Measurements from ENCODE around the gene IGFBP6.

IGFBP6 gene

DNA sequence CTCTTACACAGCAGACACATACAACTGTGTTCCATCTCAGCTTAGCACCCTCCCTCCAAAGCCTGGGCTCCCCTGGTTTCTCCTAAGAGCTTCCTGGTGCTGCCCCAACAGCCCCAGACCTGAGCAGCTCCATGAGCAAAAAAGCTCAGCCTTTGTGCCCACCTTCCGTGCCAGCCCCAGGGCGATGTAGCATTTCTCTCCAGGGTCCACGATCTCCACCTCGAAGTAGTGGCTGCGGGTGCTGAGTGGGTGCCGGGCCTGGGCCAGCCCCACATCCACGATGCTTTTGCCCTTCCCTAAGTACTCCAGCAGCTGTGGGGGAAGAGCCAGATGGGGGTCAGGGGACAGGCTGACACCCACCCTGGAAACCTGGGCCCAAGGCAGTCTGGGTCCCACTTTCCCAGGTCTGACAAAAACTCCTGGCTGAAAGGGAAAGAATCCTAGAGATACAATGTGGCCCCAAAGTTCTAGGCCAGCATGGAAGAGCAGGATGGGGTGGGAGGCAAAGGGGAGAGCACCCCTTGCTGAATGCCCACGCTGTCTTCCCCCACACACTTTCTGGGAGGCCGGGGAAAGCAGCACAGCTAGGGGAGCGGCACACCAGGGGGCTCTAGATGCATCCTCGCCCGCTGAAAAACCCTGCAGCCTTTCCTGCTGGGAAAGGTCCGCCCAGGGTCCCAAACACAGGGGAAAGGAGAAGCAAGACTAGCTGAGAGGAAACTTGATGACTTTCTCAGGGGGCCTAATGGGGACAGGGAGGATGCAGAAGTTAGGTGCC, 29.3 kb upstream of the IGFBP6 start:
- H3K27me3 ChIP-seq (replicated peaks; ENCODE audit: insufficient read depth, low read length) = no peaks in the 10 kb centered on the region
- peaks cover 5% of the 10 kb centered on the region; the same call in 1 of the 2 replicates for H3K79me2 ChIP-seq (ENCODE audit: low read length)
- no peak overlapping the region for H3K4me2 ChIP-seq (ENCODE audit: low read depth, low read length)
- no peaks in the 10 kb centered on the region for H3F3A ChIP-seq (ENCODE audit: insufficient read depth, low read length)
- H2AFZ ChIP-seq (ENCODE audit: low read length) = no peak overlapping the region
- no peaks in the 10 kb centered on the region for H3K9me2 ChIP-seq (replicated peaks; ENCODE audit: insufficient read depth, low read length)
- H3K4me3 ChIP-seq (ENCODE audit: low read length) = no peak overlapping the region
- H3K27ac ChIP-seq (ENCODE audit: low read length) = no peak overlapping the region
- H3K9me3 ChIP-seq (replicated peaks; ENCODE audit: insufficient read depth, low read length) = no peaks in the 10 kb centered on the region
- H3K9ac ChIP-seq (ENCODE audit: low read length) = no peak overlapping the region
- H4K20me1 ChIP-seq (ENCODE audit: insufficient read depth, low read length) = no peaks in the 10 kb centered on the region
- no peaks in the 10 kb centered on the region for H3K4me1 ChIP-seq (ENCODE audit: low read length)
- no peak for TF ChIP-seq EZH2phosphoT487 (IDR thresholded peaks at IDR 0.05; ENCODE audit: low read length)
- no peak for TF ChIP-seq EZH2 (optimal IDR thresholded peaks at IDR 0.05; ENCODE audit: low read depth, low read length)
- TF ChIP-seq, protein P1, sequence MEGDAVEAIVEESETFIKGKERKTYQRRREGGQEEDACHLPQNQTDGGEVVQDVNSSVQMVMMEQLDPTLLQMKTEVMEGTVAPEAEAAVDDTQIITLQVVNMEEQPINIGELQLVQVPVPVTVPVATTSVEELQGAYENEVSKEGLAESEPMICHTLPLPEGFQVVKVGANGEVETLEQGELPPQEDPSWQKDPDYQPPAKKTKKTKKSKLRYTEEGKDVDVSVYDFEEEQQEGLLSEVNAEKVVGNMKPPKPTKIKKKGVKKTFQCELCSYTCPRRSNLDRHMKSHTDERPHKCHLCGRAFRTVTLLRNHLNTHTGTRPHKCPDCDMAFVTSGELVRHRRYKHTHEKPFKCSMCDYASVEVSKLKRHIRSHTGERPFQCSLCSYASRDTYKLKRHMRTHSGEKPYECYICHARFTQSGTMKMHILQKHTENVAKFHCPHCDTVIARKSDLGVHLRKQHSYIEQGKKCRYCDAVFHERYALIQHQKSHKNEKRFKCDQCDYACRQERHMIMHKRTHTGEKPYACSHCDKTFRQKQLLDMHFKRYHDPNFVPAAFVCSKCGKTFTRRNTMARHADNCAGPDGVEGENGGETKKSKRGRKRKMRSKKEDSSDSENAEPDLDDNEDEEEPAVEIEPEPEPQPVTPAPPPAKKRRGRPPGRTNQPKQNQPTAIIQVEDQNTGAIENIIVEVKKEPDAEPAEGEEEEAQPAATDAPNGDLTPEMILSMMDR (IDR thresholded peaks at IDR 0.05; ENCODE audit: low read length) = no peak
- no peaks in the 10 kb centered on the region for H3K36me3 ChIP-seq (replicated peaks; ENCODE audit: insufficient read depth, low read length)
- no peak for DNase-seq

DNA sequence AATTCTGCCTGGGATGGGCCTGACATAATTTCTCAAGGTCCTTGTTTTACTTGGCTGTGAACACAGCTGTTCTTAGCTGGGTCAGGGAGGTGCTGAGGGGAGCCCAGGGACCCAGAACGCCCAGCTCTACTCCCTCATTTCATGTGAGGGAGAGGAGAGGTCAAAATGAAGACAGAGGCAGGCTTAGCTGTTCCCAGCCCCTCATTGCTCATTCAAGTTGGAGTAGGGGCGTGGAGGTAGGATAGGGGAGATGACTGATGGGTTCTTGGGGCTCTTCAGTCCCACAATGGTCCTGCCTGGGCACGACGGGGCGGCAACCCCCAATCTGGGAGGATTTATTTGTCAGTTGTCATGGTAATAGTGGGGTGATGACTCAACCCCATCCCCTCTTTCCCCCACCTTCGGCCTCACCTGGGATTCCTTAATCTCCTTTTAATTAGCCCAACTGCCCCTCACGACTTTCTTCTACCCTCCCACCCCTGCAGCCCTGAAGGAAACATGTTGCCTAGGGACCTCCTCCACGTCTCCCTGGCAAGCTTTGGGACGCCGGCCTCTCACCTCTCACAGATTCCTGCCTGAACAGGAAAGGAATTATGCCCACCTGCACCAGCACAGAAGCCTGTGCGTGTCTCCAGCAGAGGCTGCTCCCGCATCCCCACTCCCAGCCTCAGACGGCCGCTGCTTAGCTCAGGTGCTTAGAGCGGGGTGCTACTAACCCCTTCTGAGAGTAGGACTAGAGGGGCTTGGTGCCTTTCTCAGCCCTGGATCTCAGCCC, 28.5 kb upstream of the IGFBP6 start:
- Histone ChIP-seq H3K79me2 (ENCODE audit: low read length) (peaks cover 5% of the 10 kb centered on the region; the same call in 1 of the 2 replicates), H3K9me2 (replicated peaks; ENCODE audit: insufficient read depth, low read length) (no peaks in the 10 kb centered on the region), H3K27me3 (replicated peaks; ENCODE audit: insufficient read depth, low read length) (no peaks in the 10 kb centered on the region), H3K4me3 (ENCODE audit: low read length) (no peak overlapping the region), H3F3A (ENCODE audit: insufficient read depth, low read length) (no peaks in the 10 kb centered on the region), H3K27ac (ENCODE audit: low read length) (no peak overlapping the region), H3K9ac (ENCODE audit: low read length) (no peak overlapping the region), H3K9me3 (replicated peaks; ENCODE audit: insufficient read depth, low read length) (no peaks in the 10 kb centered on the region), H2AFZ (ENCODE audit: low read length) (no peak overlapping the region), H3K4me1 (ENCODE audit: low read length) (no peaks in the 10 kb centered on the region), H3K4me2 (ENCODE audit: low read depth, low read length) (no peak overlapping the region), H3K36me3 (replicated peaks; ENCODE audit: insufficient read depth, low read length) (no peaks in the 10 kb centered on the region), H4K20me1 (ENCODE audit: insufficient read depth, low read length) (no peaks in the 10 kb centered on the region)
- DNase-seq = no peak
- TF ChIP-seq, protein P1 (IDR thresholded peaks at IDR 0.05; ENCODE audit: low read length) = no peak
- TF ChIP-seq EZH2 (optimal IDR thresholded peaks at IDR 0.05; ENCODE audit: low read depth, low read length) = no peak
- no peak for TF ChIP-seq EZH2phosphoT487 (IDR thresholded peaks at IDR 0.05; ENCODE audit: low read length)

DNA sequence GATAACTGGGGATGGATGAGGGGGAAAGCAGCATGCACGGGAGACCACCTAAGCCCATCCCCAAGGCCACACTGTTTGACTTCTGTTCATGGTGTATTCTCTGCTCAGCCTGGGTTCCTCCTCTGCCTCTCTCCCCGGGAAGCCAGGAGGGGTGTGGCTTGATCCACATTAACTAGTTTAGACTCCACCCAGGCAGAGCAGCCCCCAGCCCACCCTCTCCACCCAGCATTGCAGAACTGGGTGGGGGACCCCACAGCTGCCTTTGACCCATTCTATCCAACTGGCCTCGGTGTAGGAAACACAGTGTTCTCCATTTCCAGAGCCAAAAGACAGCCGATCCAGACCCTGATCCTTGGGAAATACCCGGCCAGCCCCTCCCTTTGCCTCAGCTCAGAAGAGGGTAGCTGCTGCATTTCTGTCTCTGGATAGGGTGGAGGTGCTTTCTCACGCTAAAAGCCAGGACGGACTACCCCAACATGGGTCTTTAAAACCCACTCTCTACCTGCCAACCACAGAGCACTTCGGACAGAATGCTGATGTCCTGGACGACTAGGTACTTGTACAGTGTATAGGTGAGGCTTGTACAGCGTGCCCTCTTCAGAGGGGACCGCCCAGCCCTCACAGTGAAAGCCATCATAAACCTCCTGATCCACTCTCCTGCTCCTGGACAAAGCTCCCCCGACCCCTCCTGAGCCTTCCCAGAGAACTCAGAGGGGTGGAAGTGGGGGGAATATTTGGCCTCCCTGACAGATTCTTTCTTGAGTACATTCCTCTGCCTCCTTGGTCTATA, 27.7 kb upstream of the IGFBP6 start:
- H3K4me3 ChIP-seq (ENCODE audit: low read length) = no peak overlapping the region
- H3K27me3 ChIP-seq (replicated peaks; ENCODE audit: insufficient read depth, low read length) = no peaks in the 10 kb centered on the region
- TF ChIP-seq EZH2phosphoT487 (IDR thresholded peaks at IDR 0.05; ENCODE audit: low read length) (no peak), EZH2 (optimal IDR thresholded peaks at IDR 0.05; ENCODE audit: low read depth, low read length) (no peak)
- TF ChIP-seq, protein P1 (IDR thresholded peaks at IDR 0.05; ENCODE audit: low read length) = no peak
- H3K9ac ChIP-seq (ENCODE audit: low read length) = no peak overlapping the region
- peaks cover 5% of the 10 kb centered on the region; the same call in 1 of the 2 replicates for H3K79me2 ChIP-seq (ENCODE audit: low read length)
- no peak overlapping the region for H3K27ac ChIP-seq (ENCODE audit: low read length)
- 0 out of 2 replicates have a peak, but pooled peaks cover under 1% of the 10 kb centered on the region for H3K36me3 ChIP-seq (replicated peaks; ENCODE audit: insufficient read depth, low read length)
- no peaks in the 10 kb centered on the region for H3F3A ChIP-seq (ENCODE audit: insufficient read depth, low read length)
- no peak overlapping the region for H2AFZ ChIP-seq (ENCODE audit: low read length)
- DNase-seq = no peak
- H3K9me2 ChIP-seq (replicated peaks; ENCODE audit: insufficient read depth, low read length) = no peaks in the 10 kb centered on the region
- no peaks in the 10 kb centered on the region for H3K4me1 ChIP-seq (ENCODE audit: low read length)
- H3K9me3 ChIP-seq (replicated peaks; ENCODE audit: insufficient read depth, low read length) = no peaks in the 10 kb centered on the region
- no peak overlapping the region for H3K4me2 ChIP-seq (ENCODE audit: low read depth, low read length)
- H4K20me1 ChIP-seq (ENCODE audit: insufficient read depth, low read length) = no peaks in the 10 kb centered on the region
